ENCODE measurements around the gene SAYSD1.

SAYSD1 gene

GRCh38 chr6:39078695-39079094 lies 36.3 kb downstream of the SAYSD1 start:
- POLR2A ChIA-PET, result no interaction called here

GRCh38 chr6:39077882-39078594 lies 36.9 kb downstream of the SAYSD1 start:
- ChIA-PET CTCF (interaction anchor here (1.6 kb wide), 1 partner anchor 24 kb away, joined by 3 read pairs; no protein-coding TSS in a partner anchor), POLR2A (no interaction called here)
- TF ChIP-seq CTCF (IDR thresholded peaks at IDR 0.05; ENCODE audit: control extremely low read depth, extremely low read depth, low read depth, missing control alignments), result no peak
- DNase-seq (ENCODE audit: extremely low spot score), result peak; percentile 20

More at GRCh38 chr6:39078695-39079094, 36.3 kb downstream of the SAYSD1 start:
- no peak for TF ChIP-seq CTCF (IDR thresholded peaks at IDR 0.05; ENCODE audit: control extremely low read depth, extremely low read depth, low read depth, missing control alignments)
- DNase-seq (ENCODE audit: extremely low spot score), result no peak
- CTCF ChIA-PET, result interaction anchor here (1.6 kb wide), 1 partner anchor 23 kb away, joined by 3 read pairs; no protein-coding TSS in a partner anchor

GRCh38 chr6:39076623-39077535 lies 38.1 kb downstream of the SAYSD1 start:
- ChIA-PET POLR2A (no interaction called here), CTCF (interaction anchor here (1.1 to 2.1 kb wide), 2 partner anchors 11 to 15 kb away, joined by 4 to 6 read pairs; no protein-coding TSS in a partner anchor)
- no peak for TF ChIP-seq CTCF (IDR thresholded peaks at IDR 0.05; ENCODE audit: control extremely low read depth, extremely low read depth, low read depth, missing control alignments)
- peak; percentile 29 for DNase-seq (ENCODE audit: extremely low spot score)

DNA sequence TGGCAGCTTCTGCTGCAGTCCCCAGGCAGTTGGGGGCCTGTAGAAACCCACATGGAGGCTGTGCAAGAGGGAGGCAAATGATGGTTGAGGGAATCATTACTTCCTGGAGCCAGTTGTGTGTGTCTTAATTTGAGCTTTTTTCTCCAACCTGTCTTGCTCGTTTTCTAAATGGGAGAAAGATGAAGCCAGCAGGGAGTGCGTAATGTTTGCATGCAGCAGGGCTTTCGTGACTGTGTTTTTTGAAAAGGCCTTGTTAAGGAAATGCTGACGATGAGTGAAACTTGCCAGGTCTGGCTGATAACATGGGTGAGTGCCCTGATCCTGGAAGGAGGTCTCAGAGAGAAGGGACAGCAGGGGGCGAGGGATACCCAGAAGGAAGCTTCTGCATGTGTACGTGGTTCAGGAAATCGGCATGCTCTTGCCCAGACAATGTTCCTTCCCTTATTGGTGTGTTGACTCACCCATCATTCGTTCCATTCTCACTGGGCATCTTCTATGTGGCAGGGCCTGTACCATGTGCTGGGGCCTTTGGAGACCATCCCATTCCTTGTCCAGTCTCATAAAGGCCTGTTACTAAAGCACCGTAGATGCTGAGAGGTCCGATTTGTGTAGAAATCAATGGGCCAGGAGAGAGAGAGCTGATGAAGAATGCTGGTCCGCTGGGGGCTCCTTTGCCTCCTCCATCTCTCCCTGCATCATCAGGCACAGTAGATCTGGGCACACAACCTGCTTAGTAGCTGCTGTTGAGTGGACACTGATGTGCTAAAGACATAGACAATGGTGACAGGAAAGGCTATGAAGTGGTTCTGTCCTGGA lies 39.0 kb downstream of the SAYSD1 start:
- CTCF ChIA-PET, result interaction anchor here (1.1 to 2.1 kb wide), 3 partner anchors 8 to 14 kb away, joined by 3 to 6 read pairs (median 4); no protein-coding TSS in a partner anchor
- DNase-seq (ENCODE audit: extremely low spot score), result no peak
- POLR2A ChIA-PET, result no interaction called here
- no peak for TF ChIP-seq CTCF (IDR thresholded peaks at IDR 0.05; ENCODE audit: control extremely low read depth, extremely low read depth, low read depth, missing control alignments)

DNA sequence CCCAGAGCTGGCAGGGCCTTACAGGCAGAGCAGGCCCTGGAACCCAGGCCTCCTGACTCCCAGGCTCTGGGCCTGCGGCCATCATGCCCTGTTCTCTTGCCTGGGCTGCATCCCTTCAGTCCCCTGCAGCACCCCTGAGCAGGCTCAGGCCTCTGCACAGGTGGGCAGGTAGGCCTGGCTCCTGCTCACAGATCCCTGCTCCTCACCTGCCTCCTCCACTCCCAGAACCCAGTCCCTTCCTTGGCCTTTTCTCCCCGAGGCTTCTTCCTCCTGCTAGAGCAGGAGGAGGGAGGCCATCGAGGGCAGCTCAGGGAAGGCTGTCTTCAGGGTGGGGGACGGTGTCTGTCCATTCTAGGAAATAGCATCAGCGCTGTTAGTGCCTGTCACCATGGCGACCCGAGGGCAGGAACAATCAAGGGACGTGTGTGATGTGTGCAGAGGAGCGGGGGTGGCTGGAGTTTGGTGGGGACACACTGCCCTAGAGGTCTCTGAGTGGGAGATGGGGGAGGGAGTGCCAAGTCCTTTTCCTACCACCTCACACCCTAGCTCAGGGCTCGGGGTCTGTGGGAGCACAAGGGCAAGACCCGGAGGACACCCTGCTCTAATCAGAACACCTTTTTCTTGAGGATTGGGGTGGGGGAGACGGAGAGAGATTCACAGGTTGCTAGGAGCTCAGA lies 39.8 kb downstream of the SAYSD1 start:
- TF ChIP-seq CTCF (IDR thresholded peaks at IDR 0.05; ENCODE audit: control extremely low read depth, extremely low read depth, low read depth, missing control alignments), result no peak
- ChIA-PET POLR2A (no interaction called here), CTCF (interaction anchor here (1.4 to 2.1 kb wide), 2 partner anchors 9 to 13 kb away, joined by 3 to 6 read pairs; no protein-coding TSS in a partner anchor)
- DNase-seq (ENCODE audit: extremely low spot score), result no peak

All from GM10248 (cell line).